ENCODE data around the gene TRIP4. TPM values are rescaled to one million over a fixed set of nuclear protein-coding genes. Genes with fewer than 3 reads are reported as not detected.

Gene TRIP4
- total and polyA plus RNA-seq, 2 of the 8 experiments (the other 6 are each of a cell fraction or from before 2014, with no cell fraction given) = 6.2 to 18.9 TPM

GRCh38 chr15:64361259-64361658, 26.4 kb upstream of the TRIP4 start:
- no peak for FAIRE-seq
- Histone ChIP-seq H3K23me2 (ENCODE audit: low read depth, low read length) (peaks cover 1% of the 10 kb centered on the region; the same call in 1 of the 2 replicates), H2BK12ac (ENCODE audit: low read depth, low read length) (no peak overlapping the region), H4K5ac (ENCODE audit: insufficient read length, low read depth, low read length) (no peak overlapping the region), H3K36me3 (ENCODE audit: control insufficient read depth in 2 of 4, insufficient read depth in 4 of 4, low read length in 3 of 4) (peaks cover 0 to 20% (median 0%) of the 10 kb centered on the region in 4 experiments; a peak in 3 of 8 replicates), H2BK20ac (ENCODE audit: low read length) (no peak overlapping the region), H4K20me1 (replicated peaks in 1 of 2; ENCODE audit: control insufficient read depth in 1 of 2, insufficient read depth in 2 of 2, low read length in 2 of 2) (no peaks in the 10 kb centered on the region), H4K8ac (ENCODE audit: extremely low read depth, insufficient read depth, low read length) (no peak overlapping the region), H2BK5ac (ENCODE audit: low read depth, low read length) (no peak overlapping the region), H3K27me3 (replicated peaks in 1 of 4; ENCODE audit: control insufficient read depth in 3 of 4, extremely low read depth in 1 of 4, insufficient read depth in 3 of 4, low read length in 3 of 4) (no peaks in the 10 kb centered on the region), H3K27ac (ENCODE audit: low read depth, low read length) (no peak overlapping the region), H3K9ac (replicated peaks in 1 of 4; ENCODE audit: extremely low read depth in 1 of 4, low read depth in 3 of 4, low read length in 3 of 4) (no peak overlapping the region), H4K91ac (replicated peaks; ENCODE audit: insufficient read length, low read length) (no peak overlapping the region), H3K79me2 (ENCODE audit: control insufficient read depth in 1 of 2, insufficient read depth in 2 of 2, low read length in 2 of 2) (no peaks in the 10 kb centered on the region), H3K4me2 (ENCODE audit: insufficient read depth in 1 of 2, low read depth in 2 of 2, low read length in 2 of 2) (no peak overlapping the region), H3K23ac (ENCODE audit: insufficient read length) (no peak overlapping the region), H3K4ac (replicated peaks; ENCODE audit: insufficient read length, low read depth, low read length) (no peak overlapping the region), H3K4me3 (ENCODE audit: extremely low read depth in 1 of 4, insufficient read depth in 2 of 4, low read depth in 3 of 4, low read length in 4 of 4) (no peak overlapping the region), H3K79me1 (ENCODE audit: low read depth, low read length) (no peaks in the 10 kb centered on the region), H3K4me1 (replicated peaks in 1 of 4; ENCODE audit: control insufficient read depth in 3 of 4, insufficient read depth in 4 of 4, low read length in 3 of 4) (no peaks in the 10 kb centered on the region; a peak in 1 of 7 replicates), H3K14ac (ENCODE audit: insufficient read length) (no peak overlapping the region), H2AK5ac (ENCODE audit: low read depth, low read length) (no peak overlapping the region), H2BK120ac (replicated peaks; ENCODE audit: low read depth, low read length) (no peak overlapping the region), H2AFZ (ENCODE audit: low read length) (no peak overlapping the region), H3K56ac (replicated peaks; ENCODE audit: insufficient read length, low read depth, low read length) (no peak overlapping the region), H2BK15ac (ENCODE audit: low read length) (no peak overlapping the region), H3K18ac (ENCODE audit: extremely low read depth, low read length) (no peak overlapping the region), H3K9me3 (ENCODE audit: insufficient read depth in 2 of 2, low read depth in 1 of 2, low read length in 1 of 2) (no peaks in the 10 kb centered on the region)
- TF ChIP-seq MAX (IDR thresholded peaks at IDR 0.05) (no peak), SP1 (IDR thresholded peaks at IDR 0.05; ENCODE audit: low read depth, low read length) (no peak), SRF (IDR thresholded peaks at IDR 0.05; ENCODE audit: low read depth, low read length) (no peak), GABPA (IDR thresholded peaks at IDR 0.05; ENCODE audit: borderline replicate concordance, insufficient read depth, low read length) (no peak), KDM5A (IDR thresholded peaks at IDR 0.05; ENCODE audit: low read length) (no peak), TCF12 (IDR thresholded peaks at IDR 0.05; ENCODE audit: low read depth, low read length) (no peak), ATF2 (IDR thresholded peaks at IDR 0.05; ENCODE audit: low read length) (no peak), ZNF274 (IDR thresholded peaks at IDR 0.05; ENCODE audit: borderline replicate concordance, extremely low read depth, low read length) (no peak), HDAC6 (IDR thresholded peaks at IDR 0.05; ENCODE audit: low read depth, low read length) (no peak), CHD2 (IDR thresholded peaks at IDR 0.05; ENCODE audit: low read length) (no peak), KDM1A (IDR thresholded peaks at IDR 0.05; ENCODE audit: borderline replicate concordance, low read length) (no peak), SUZ12 (IDR thresholded peaks at IDR 0.05; ENCODE audit: low read length) (no peak), SP2 (IDR thresholded peaks at IDR 0.05; ENCODE audit: low read length) (no peak)
- POLR2A ChIA-PET (ENCODE audit: partially characterized antibody) = interaction anchor here (1.4 to 2.2 kb wide), 3 partner anchors 13 to 20 kb away, joined by 3 to 6 read pairs (median 5); partner anchors contain the start of gene PCLAF
- CTCF ChIA-PET (ENCODE audit: partially characterized antibody) = no interaction called here
- 98% methylated on average over 4 of the region's 4 CpGs; no CpG with 5 or more reads in 1 of the 2 experiments for WGBS, 2 experiments (ENCODE audit: extremely low coverage in 1 of 2, insufficient coverage in 1 of 2, insufficient read length in 1 of 2, insufficient replicate concordance in 2 of 2, low coverage in 1 of 2, low lambda C conversion rate in 2 of 2, missing lambda C conversion rate in 1 of 2)
- DNase-seq (ENCODE audit: low read depth in 1 of 2, low spot score in 2 of 2) = no peak
